Calu3 (cell line): ENCODE measurements around the gene DLX1. TPM values are rescaled to one million over a fixed set of nuclear protein-coding genes. Genes with fewer than 3 reads are reported as not detected.
A peak's percentile ranks its signal among the peaks of the same experiment; 100 is the strongest.

Experiments used
- BruUV-seq: library from RNA; stranded (reverse); fragments of 400-500 nt; replicated peaks from 2 replicates; lab custom pipeline; 2021; lab: Mats Ljungman, UMichigan
- CTCF ChIA-PET: fragments of 300-600 bp; sonication (Branson Sonifier 250); formaldehyde crosslinking; loops from one replicate; lab custom pipeline; 2022; ENCODE audit warnings: antibody characterized with exemption; lab: Charles Lee
- DNase-seq: peaks from one replicate; pipeline ENCODE4 v3.0.0; 2022
- H3K27ac Mint-ChIP-seq: one replicate; pipeline ENCODE4 v1.8.0; 2022; ENCODE audit warnings: mixed read lengths; ENCODE audit not compliant: unreplicated experiment
- H3K27me3 Mint-ChIP-seq: one replicate; pipeline ENCODE4 v1.8.0; 2022; ENCODE audit warnings: mixed read lengths; ENCODE audit not compliant: unreplicated experiment
- H3K36me3 Mint-ChIP-seq: one replicate; pipeline ENCODE4 v1.8.0; 2022; ENCODE audit warnings: mild to moderate bottlenecking, moderate library complexity, mixed read lengths; ENCODE audit not compliant: insufficient read depth, unreplicated experiment
- H3K4me1 Mint-ChIP-seq: one replicate; pipeline ENCODE4 v1.8.0; 2022; ENCODE audit warnings: mild to moderate bottlenecking, low read depth, mixed read lengths; ENCODE audit not compliant: unreplicated experiment
- H3K4me3 Mint-ChIP-seq: one replicate; pipeline ENCODE4 v1.8.0; 2022; ENCODE audit warnings: mild to moderate bottlenecking, low read depth, moderate library complexity, mixed read lengths; ENCODE audit not compliant: unreplicated experiment
- H3K9me3 Mint-ChIP-seq: one replicate; pipeline ENCODE4 v1.8.0; 2022; ENCODE audit warnings: low read depth, mixed read lengths; ENCODE audit not compliant: unreplicated experiment
- intact Hi-C: fragments of 100-400 bp; cut with micrococcal nuclease; formaldehyde crosslinking; loops from one replicate; pipeline ENCODE4 v1.10.0; 2022; ENCODE audit not compliant: unreplicated experiment
- total RNA-seq: library from RNA; stranded (reverse); gene quantifications from 2 replicates; pipeline ENCODE4 v1.2.3, GENCODE V29; 2022
- TF ChIP-seq, protein P1 (sequence below): fragments of 200-600 bp; IDR thresholded peaks from one replicate; pipeline ENCODE4 v1.8.0; 2022; ENCODE audit warnings: antibody characterized with exemption; ENCODE audit not compliant: unreplicated experiment

DLX1 gene
- total RNA-seq, 1 experiment from 2014 or later: not detected

DNA sequence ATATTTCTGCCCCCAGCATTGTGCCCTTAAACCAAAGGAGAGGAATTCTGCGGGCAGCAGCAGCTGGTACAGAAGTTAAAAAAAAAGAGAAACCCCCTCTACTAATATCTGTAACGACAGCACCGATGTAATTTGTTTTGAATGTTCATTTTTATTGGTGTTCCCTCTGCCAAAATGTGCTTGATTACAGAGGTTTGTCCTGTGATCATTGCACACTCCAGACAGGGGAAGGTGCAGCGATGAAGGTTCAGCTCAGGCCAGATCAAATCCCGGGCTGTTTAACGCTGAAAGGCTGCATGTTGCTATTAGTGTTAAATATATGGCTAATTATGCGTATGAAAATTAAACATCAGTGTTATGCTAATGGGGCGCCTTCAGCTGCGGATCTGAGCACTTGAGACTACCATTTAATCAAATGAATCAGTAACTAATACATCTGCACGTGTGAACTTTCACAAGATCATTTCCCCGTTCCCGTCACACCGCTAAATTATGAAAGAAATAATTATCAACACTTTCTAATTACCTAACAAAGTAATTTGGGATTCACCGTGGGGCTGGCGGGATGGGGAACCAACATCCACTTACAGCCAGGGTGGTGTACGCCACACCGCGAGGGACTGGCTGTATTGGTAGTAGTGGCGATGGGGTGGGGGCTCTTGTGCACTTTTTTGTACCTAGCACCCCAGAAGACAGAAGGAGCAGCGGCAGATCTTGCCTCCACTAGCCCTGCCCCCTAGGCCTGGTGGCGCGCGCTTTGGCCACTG lies 1.5 kb upstream of the DLX1 start:
- CTCF ChIA-PET: no interaction called here
- Mint-ChIP-seq H3K9me3 (no peaks in the 10 kb centered on the region), H3K4me3 (peak overlapping the region; percentile 88), H3K4me1 (peaks cover 38% of the 10 kb centered on the region), H3K27ac (no peak overlapping the region), H3K27me3 (peaks cover 72% of the 10 kb centered on the region), H3K36me3 (peaks cover 23% of the 10 kb centered on the region)
- no peak for DNase-seq
- intact Hi-C loops: no loop called here
- BruUV-seq: no TSS peak
- TF ChIP-seq, protein P1, sequence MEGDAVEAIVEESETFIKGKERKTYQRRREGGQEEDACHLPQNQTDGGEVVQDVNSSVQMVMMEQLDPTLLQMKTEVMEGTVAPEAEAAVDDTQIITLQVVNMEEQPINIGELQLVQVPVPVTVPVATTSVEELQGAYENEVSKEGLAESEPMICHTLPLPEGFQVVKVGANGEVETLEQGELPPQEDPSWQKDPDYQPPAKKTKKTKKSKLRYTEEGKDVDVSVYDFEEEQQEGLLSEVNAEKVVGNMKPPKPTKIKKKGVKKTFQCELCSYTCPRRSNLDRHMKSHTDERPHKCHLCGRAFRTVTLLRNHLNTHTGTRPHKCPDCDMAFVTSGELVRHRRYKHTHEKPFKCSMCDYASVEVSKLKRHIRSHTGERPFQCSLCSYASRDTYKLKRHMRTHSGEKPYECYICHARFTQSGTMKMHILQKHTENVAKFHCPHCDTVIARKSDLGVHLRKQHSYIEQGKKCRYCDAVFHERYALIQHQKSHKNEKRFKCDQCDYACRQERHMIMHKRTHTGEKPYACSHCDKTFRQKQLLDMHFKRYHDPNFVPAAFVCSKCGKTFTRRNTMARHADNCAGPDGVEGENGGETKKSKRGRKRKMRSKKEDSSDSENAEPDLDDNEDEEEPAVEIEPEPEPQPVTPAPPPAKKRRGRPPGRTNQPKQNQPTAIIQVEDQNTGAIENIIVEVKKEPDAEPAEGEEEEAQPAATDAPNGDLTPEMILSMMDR: no peak

GRCh38 chr2:172084395-172084644 lies 987 bp upstream of the DLX1 start:
- peaks cover 40% of the 10 kb centered on the region for H3K4me1 Mint-ChIP-seq
- CTCF ChIA-PET: interaction anchor here (0.6 kb wide), 1 partner anchor 142 kb away, joined by 5 read pairs; no protein-coding TSS in a partner anchor
- intact Hi-C loops: no loop called here
- TF ChIP-seq, protein P1: no peak
- H3K27me3 Mint-ChIP-seq: peaks cover 77% of the 10 kb centered on the region
- H3K4me3 Mint-ChIP-seq: peak overlapping the region; percentile 88
- H3K9me3 Mint-ChIP-seq: no peaks in the 10 kb centered on the region
- H3K27ac Mint-ChIP-seq: no peak overlapping the region
- peaks cover 23% of the 10 kb centered on the region for H3K36me3 Mint-ChIP-seq
- BruUV-seq: no TSS peak
- no peak for DNase-seq

- H3K4me3 Mint-ChIP-seq: peak overlapping the region; percentile 88
- H3K27ac Mint-ChIP-seq: peak overlapping the region; percentile 14
- peaks cover 82% of the 10 kb centered on the region for H3K27me3 Mint-ChIP-seq
- no peaks in the 10 kb centered on the region for H3K9me3 Mint-ChIP-seq
- peaks cover 40% of the 10 kb centered on the region for H3K4me1 Mint-ChIP-seq
- TF ChIP-seq, protein P1: no peak
- intact Hi-C loops: no loop called here
- CTCF ChIA-PET: interaction anchor here (0.6 to 2.0 kb wide), 4 partner anchors 11 to 141 kb away, joined by 5 to 8 read pairs (median 5); no protein-coding TSS in a partner anchor
- peak; percentile 85 for DNase-seq
- no TSS peak for BruUV-seq
- H3K36me3 Mint-ChIP-seq: peaks cover 23% of the 10 kb centered on the region
Measured at GRCh38 chr2:172084645-172085459, 455 bp upstream of the DLX1 start.

GRCh38 chr2:172086241-172087206 lies 1.2 kb downstream of the DLX1 start:
- DNase-seq: peak; percentile 56
- CTCF ChIA-PET: interaction anchor here (0.7 to 2.0 kb wide), 4 partner anchors 10 to 1907 kb away, joined by 3 to 5 read pairs (median 4); no protein-coding TSS in a partner anchor
- intact Hi-C loops: no loop called here
- peaks cover 40% of the 10 kb centered on the region for H3K4me1 Mint-ChIP-seq
- peaks cover 99% of the 10 kb centered on the region for H3K27me3 Mint-ChIP-seq
- peak overlapping the region; percentile 88 for H3K4me3 Mint-ChIP-seq
- H3K27ac Mint-ChIP-seq: no peak overlapping the region
- TF ChIP-seq, protein P1: peak; percentile 36
- peaks cover 23% of the 10 kb centered on the region for H3K36me3 Mint-ChIP-seq
- no peaks in the 10 kb centered on the region for H3K9me3 Mint-ChIP-seq
- no TSS peak for BruUV-seq
